DOHH2 (cell line): ENCODE results near the gene TSPAN32.

Experiments
- H3F3A ChIP-seq: fragments of 200-600 bp; sonication (generic), shearing (Covaris generic); 2 replicates; pipeline ENCODE4 v1.6.0; 2016; ENCODE audit warnings: antibody characterized with exemption, mild to moderate bottlenecking; ENCODE audit not compliant: control insufficient read depth, insufficient read depth
- H3K27ac ChIP-seq: fragments of 200-600 bp; sonication (generic); 2 replicates; pipeline ENCODE4 v1.5.1; 2014; ENCODE audit warnings: low read depth, mild to moderate bottlenecking, low read length, moderate library complexity
- H3K27me3 ChIP-seq: fragments of 200-600 bp; sonication (generic); 2 replicates; pipeline ENCODE4 v1.6.1; 2014; ENCODE audit warnings: mild to moderate bottlenecking, low read length, mixed read lengths; ENCODE audit not compliant: control insufficient read depth
- H3K36me3 ChIP-seq: fragments of 200-600 bp; sonication (generic); 2 replicates; pipeline ENCODE4 v1.6.1; 2014; ENCODE audit warnings: mild to moderate bottlenecking, low read length, moderate library complexity, mixed read lengths; ENCODE audit not compliant: control insufficient read depth
- H3K4me1 ChIP-seq: fragments of 200-600 bp; sonication (generic); 2 replicates; pipeline ENCODE4 v1.6.1; 2014; ENCODE audit warnings: mild to moderate bottlenecking, low read length, mixed read lengths; ENCODE audit not compliant: control insufficient read depth
- H3K4me2 ChIP-seq: fragments of 200-600 bp; sonication (generic); 2 replicates; pipeline ENCODE4 v1.6.0; 2014; ENCODE audit warnings: mild to moderate bottlenecking, low read length, moderate library complexity
- H3K4me3 ChIP-seq: fragments of 200-600 bp; sonication (generic); 2 replicates; pipeline ENCODE4 v1.5.1; 2014; ENCODE audit warnings: mild to moderate bottlenecking, low read length, mixed read lengths
- H3K79me2 ChIP-seq: fragments of 200-600 bp; sonication (generic); 2 replicates; pipeline ENCODE4 v1.6.1; 2014; ENCODE audit warnings: mild to moderate bottlenecking, low read length, mixed read lengths; ENCODE audit not compliant: control insufficient read depth
- H3K9me2 ChIP-seq: fragments of 200-600 bp; sonication (generic); replicated peaks from 2 replicates; pipeline ENCODE4 v1.6.1; 2014; ENCODE audit warnings: mild to moderate bottlenecking, low read length, mixed read lengths; ENCODE audit not compliant: control insufficient read depth
- H3K9me3 ChIP-seq: fragments of 200-600 bp; sonication (generic); 2 replicates; pipeline ENCODE4 v1.6.1; 2014; ENCODE audit warnings: antibody characterized with exemption, low read length, mixed read lengths; ENCODE audit not compliant: control insufficient read depth, insufficient read depth
- H4K20me1 ChIP-seq: fragments of 200-600 bp; sonication (generic); 2 replicates; pipeline ENCODE4 v1.6.0; 2014; ENCODE audit warnings: low read depth, mild to moderate bottlenecking, antibody characterized with exemption, low read length, moderate library complexity; ENCODE audit not compliant: control insufficient read depth, insufficient read depth
- CTCF ChIP-seq: fragments of 200-600 bp; sonication (generic); IDR thresholded peaks from one replicate; pipeline ENCODE4 v1.5.1; 2014; ENCODE audit warnings: antibody characterized with exemption, mild to moderate bottlenecking, low read depth, low read length; ENCODE audit not compliant: poor library complexity, severe bottlenecking
- EZH2phosphoT487 ChIP-seq: fragments of 200-600 bp; sonication (generic); IDR thresholded peaks from 2 replicates; pipeline ENCODE4 v1.6.1; 2017; ENCODE audit warnings: borderline replicate concordance, mild to moderate bottlenecking, antibody characterized with exemption, low read length, moderate library complexity, mixed read lengths

Gene TSPAN32

GRCh38 chr11:2268729-2269600 lies 32.8 kb upstream of the TSPAN32 start:
- H3K4me2 ChIP-seq, result peak overlapping the region; percentile 51
- peaks cover 21% of the 10 kb centered on the region for H3K4me1 ChIP-seq
- H3K4me3 ChIP-seq, result peak overlapping the region; percentile 46
- H4K20me1 ChIP-seq, result no peaks in the 10 kb centered on the region
- H3K27me3 ChIP-seq, result peaks cover 10% of the 10 kb centered on the region
- no peak for TF ChIP-seq EZH2phosphoT487
- TF ChIP-seq CTCF, result no peak
- no peaks in the 10 kb centered on the region for H3K79me2 ChIP-seq
- H3F3A ChIP-seq, result peaks cover 3% of the 10 kb centered on the region; the same call in 1 of the 2 replicates
- H3K36me3 ChIP-seq, result no peaks in the 10 kb centered on the region
- H3K9me3 ChIP-seq, result no peaks in the 10 kb centered on the region
- H3K9me2 ChIP-seq, result no peaks in the 10 kb centered on the region
- H3K27ac ChIP-seq, result no peak overlapping the region

- Histone ChIP-seq H3K27ac (no peak overlapping the region), H3K4me2 (peak overlapping the region; percentile 51; the same call in 1 of the 2 replicates), H3K36me3 (no peaks in the 10 kb centered on the region), H3K4me1 (peaks cover 21% of the 10 kb centered on the region), H3K9me3 (no peaks in the 10 kb centered on the region), H3K9me2 (no peaks in the 10 kb centered on the region), H3K79me2 (no peaks in the 10 kb centered on the region), H3K4me3 (peak overlapping the region; percentile 46), H3F3A (peaks cover 3% of the 10 kb centered on the region; the same call in 1 of the 2 replicates), H3K27me3 (peaks cover 10% of the 10 kb centered on the region), H4K20me1 (no peaks in the 10 kb centered on the region)
- TF ChIP-seq EZH2phosphoT487, result no peak
- no peak for TF ChIP-seq CTCF
Observed at GRCh38 chr11:2269601-2270321, 32.1 kb upstream of the TSPAN32 start.

- H3F3A ChIP-seq, result peaks cover 3% of the 10 kb centered on the region; the same call in 1 of the 2 replicates
- no peaks in the 10 kb centered on the region for H3K79me2 ChIP-seq
- H3K9me3 ChIP-seq, result no peaks in the 10 kb centered on the region
- H3K4me2 ChIP-seq, result peak within 1 kb of the TSS; percentile 51
- no peaks in the 10 kb centered on the region for H4K20me1 ChIP-seq
- no peaks in the 10 kb centered on the region for H3K36me3 ChIP-seq
- no peak within 1 kb of the TSS for H3K27ac ChIP-seq
- H3K9me2 ChIP-seq, result no peaks in the 10 kb centered on the region
- H3K4me1 ChIP-seq, result peaks cover 15% of the 10 kb centered on the region
- H3K27me3 ChIP-seq, result peaks cover 10% of the 10 kb centered on the region
- TF ChIP-seq CTCF (no peak), EZH2phosphoT487 (no peak)
- peak within 1 kb of the TSS; percentile 46 for H3K4me3 ChIP-seq
Observed at GRCh38 chr11:2270322-2271076, 31.3 kb upstream of the TSPAN32 start, which contains the start of gene ASCL2. Gene ASCL2 (minus strand): TSS chr11:2270588. CDS start chr11:2270332, 256 bp downstream.
